ENCODE results near the gene NLGN1.

GRCh38 chr3:174010907-174011306, 613.4 kb downstream of the NLGN1 start:
- no peak for TF ChIP-seq CTCF (IDR thresholded peaks at IDR 0.05; ENCODE audit: low read length)
- no peak for TF ChIP-seq EZH2 (IDR thresholded peaks at IDR 0.05; ENCODE audit: borderline replicate concordance, low read length)

Measured in OCI-LY1 (cell line).